ENCODE data around the gene IARS1. TPM values are rescaled to one million over a fixed set of nuclear protein-coding genes. Genes with fewer than 3 reads are reported as not detected.

IARS1 gene
- total and polyA plus RNA-seq, 4 donors = 21.6 to 120 (median 82.0) TPM

DNA sequence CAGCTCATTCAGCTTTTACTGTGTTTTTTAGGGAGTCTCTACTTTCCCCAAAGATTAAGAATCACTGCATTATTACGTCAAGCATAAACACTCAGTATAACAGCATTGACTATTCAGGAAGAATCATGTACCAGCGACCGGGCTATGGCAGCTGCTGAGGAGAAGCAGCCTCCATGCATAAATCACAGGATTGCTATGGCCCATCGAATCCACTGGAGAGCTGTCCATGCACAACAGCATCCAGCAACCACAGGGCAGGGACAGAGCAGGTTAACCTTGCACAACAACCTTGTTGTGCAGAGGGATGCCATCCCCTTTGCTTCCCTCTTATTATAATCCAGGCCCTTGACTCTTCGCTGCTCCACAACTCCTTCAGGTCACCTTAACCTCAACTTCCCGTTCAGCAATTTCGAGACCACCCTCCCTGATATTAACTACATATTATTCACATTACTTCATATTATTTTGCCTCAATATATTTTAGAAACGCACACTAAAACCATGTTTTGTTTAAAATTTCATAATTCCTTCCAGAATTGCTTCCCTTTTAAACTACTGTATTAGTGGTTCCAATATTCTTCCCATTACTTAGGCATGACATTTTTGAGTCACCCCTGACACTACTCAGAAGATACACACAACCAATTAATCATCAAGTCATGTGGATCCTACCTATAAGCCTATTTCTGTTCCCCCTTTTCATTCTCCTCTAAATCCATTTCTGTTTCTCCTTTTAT lies 991 bp downstream of the IARS1 start:
- 50 to 52% methylated on average over 8 of the region's 8 CpGs for WGBS, 2 donors
- ATAC-seq (ENCODE audit: insufficient read depth, low FRiP score) = no peak
- H3K9ac ChIP-seq (ENCODE audit: insufficient read depth in 1 of 2, low read length in 2 of 2) = peak overlapping the region; percentile 65 to 84

DNA sequence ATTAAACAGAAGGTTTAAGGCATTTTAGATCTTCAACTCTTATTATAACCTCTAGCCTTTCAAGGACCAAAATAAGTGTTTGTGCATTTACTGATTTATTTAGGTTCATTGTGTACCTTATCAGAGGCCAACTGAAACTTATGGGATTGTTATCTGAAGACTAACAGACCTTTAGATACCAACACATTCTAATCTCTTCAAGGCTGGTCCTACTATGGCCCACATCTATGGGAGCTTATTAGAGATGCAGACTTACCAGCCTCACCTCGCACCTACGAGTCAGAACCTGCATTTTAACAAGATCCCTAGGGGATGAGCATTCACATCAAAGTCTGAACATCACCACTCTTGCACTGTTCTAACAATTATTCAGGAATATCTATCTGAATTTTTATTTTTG lies 1.9 kb downstream of the IARS1 start:
- 86 to 93% methylated on average over 2 of the region's 2 CpGs for WGBS, 2 donors
- TF ChIP-seq CTCF (IDR thresholded peaks at IDR 0.05; ENCODE audit: control extremely low read depth, extremely low read depth) = no peak
- Histone ChIP-seq H3K27me3 (ENCODE audit: control insufficient read depth in 3 of 3, insufficient read depth in 3 of 3, low read length in 2 of 3) (no peaks in the 10 kb centered on the region), H3K9me3 (ENCODE audit: control insufficient read depth in 4 of 4, insufficient read depth in 3 of 4, low read length in 3 of 4) (no peaks in the 10 kb centered on the region), H3K9ac (ENCODE audit: insufficient read depth in 1 of 2, low read length in 2 of 2) (no peak overlapping the region), H3K4me1 (ENCODE audit: control insufficient read depth in 5 of 5, insufficient read depth in 5 of 5, low read length in 5 of 5) (peaks cover 6 to 21% (median 10%) of the 10 kb centered on the region in 5 donors), H3K36me3 (ENCODE audit: control insufficient read depth in 4 of 4, insufficient read depth in 4 of 4, low read length in 4 of 4) (peaks cover 0 to 16% (median 3%) of the 10 kb centered on the region in 4 donors), H3K27ac (ENCODE audit: low read depth in 1 of 2, low read length in 1 of 2) (no peak overlapping the region), H3K4me3 (no peak overlapping the region)
- DNase-seq (no peak), ATAC-seq (ENCODE audit: insufficient read depth, low FRiP score) (no peak)

More for the DNA sequence above, 991 bp downstream of the IARS1 start:
- H3K36me3 ChIP-seq (ENCODE audit: control insufficient read depth in 4 of 4, insufficient read depth in 4 of 4, low read length in 4 of 4) = peaks cover 0 to 17% (median 3%) of the 10 kb centered on the region in 4 donors
- TF ChIP-seq CTCF (IDR thresholded peaks at IDR 0.05; ENCODE audit: control extremely low read depth, extremely low read depth) = no peak
- no peaks in the 10 kb centered on the region for H3K27me3 ChIP-seq (ENCODE audit: control insufficient read depth in 3 of 3, insufficient read depth in 3 of 3, low read length in 2 of 3)
- no peaks in the 10 kb centered on the region for H3K9me3 ChIP-seq (ENCODE audit: control insufficient read depth in 4 of 4, insufficient read depth in 3 of 4, low read length in 3 of 4)
- H3K27ac ChIP-seq (ENCODE audit: low read depth in 1 of 2, low read length in 1 of 2) = no peak overlapping the region
- peak overlapping the region; percentile 45 for H3K4me3 ChIP-seq
- peaks cover 6 to 21% (median 10%) of the 10 kb centered on the region in 5 donors for H3K4me1 ChIP-seq (ENCODE audit: control insufficient read depth in 5 of 5, insufficient read depth in 5 of 5, low read length in 5 of 5)
- peak in 1 of 3 donors; percentile 0 for DNase-seq

DNA sequence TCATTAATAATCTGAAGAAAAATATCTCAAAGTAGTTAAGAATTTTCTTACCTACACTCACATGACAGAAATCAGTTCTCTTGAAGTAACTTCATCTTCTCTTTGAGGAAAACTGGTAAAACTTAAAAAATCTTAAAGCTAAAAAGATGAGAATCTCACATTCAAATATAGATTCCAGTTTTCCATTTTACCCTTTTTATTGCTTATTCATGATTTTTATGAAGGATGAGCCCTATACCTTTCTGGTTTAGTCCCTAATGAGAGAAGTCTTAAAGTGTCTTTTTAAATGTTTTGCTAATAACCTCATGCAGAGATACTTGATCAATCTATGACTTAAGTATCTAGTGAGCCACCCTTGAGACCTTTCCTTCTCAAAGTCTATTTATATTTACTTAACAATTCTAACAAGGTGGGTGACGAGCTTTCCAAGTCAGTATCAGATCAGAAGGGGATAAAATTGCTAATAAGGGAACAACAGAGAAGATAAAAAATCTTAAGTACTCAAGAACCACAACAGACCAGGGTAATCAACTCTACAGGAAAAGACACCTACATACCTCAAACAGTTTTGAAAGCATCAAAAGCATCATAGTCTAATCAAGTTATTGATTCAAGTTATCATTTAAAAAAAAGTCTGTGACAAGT lies 2.6 kb downstream of the IARS1 start:
- TF ChIP-seq CTCF (IDR thresholded peaks at IDR 0.05; ENCODE audit: control extremely low read depth, extremely low read depth) = no peak
- Histone ChIP-seq H3K9me3 (ENCODE audit: control insufficient read depth in 4 of 4, insufficient read depth in 3 of 4, low read length in 3 of 4) (no peaks in the 10 kb centered on the region), H3K9ac (ENCODE audit: insufficient read depth in 1 of 2, low read length in 2 of 2) (no peak overlapping the region), H3K4me1 (ENCODE audit: control insufficient read depth in 5 of 5, insufficient read depth in 5 of 5, low read length in 5 of 5) (peaks cover 6 to 21% (median 10%) of the 10 kb centered on the region in 5 donors), H3K27ac (ENCODE audit: low read depth in 1 of 2, low read length in 1 of 2) (no peak overlapping the region), H3K27me3 (ENCODE audit: control insufficient read depth in 3 of 3, insufficient read depth in 3 of 3, low read length in 2 of 3) (no peaks in the 10 kb centered on the region), H3K36me3 (ENCODE audit: control insufficient read depth in 4 of 4, insufficient read depth in 4 of 4, low read length in 4 of 4) (peaks cover 0 to 19% (median 1%) of the 10 kb centered on the region in 4 donors), H3K4me3 (no peak overlapping the region)
- ATAC-seq (ENCODE audit: insufficient read depth, low FRiP score) (no peak), DNase-seq (no peak)
- 63 to 64% methylated on average over 1 of the region's 1 CpG for WGBS, 2 donors
